NCI-H82 (cell line): ENCODE data around the gene GRB10.
"Not testable (repeated sequence)": the region's sequence is repeated elsewhere in the genome, so short reads cannot be mapped to it uniquely, and the experiment has no call there.

Experiments
- DNase-seq: peaks from one replicate; lab custom pipeline; 2025; lab: John Stamatoyannopoulos, UW

GRB10 gene

GRCh38 chr7:50580057-50580456 lies 202.6 kb downstream of the GRB10 start:
- no peak for DNase-seq

GRCh38 chr7:50578105-50578504 lies 204.6 kb downstream of the GRB10 start:
- DNase-seq, result peak; percentile 94

- no peak for DNase-seq
Observed at GRCh38 chr7:50577569-50577968, 205.1 kb downstream of the GRB10 start.

GRCh38 chr7:50576388-50576787 lies 206.3 kb downstream of the GRB10 start:
- not testable (repeated sequence) for DNase-seq

- no peak for DNase-seq
Observed at GRCh38 chr7:50567715-50568261, 214.9 kb downstream of the GRB10 start.

- DNase-seq, result no peak
Observed at GRCh38 chr7:50565977-50566376, 216.7 kb downstream of the GRB10 start.

- no peak for DNase-seq
Observed at GRCh38 chr7:50565559-50565916, 217.2 kb downstream of the GRB10 start.

GRCh38 chr7:50564640-50565558 lies 217.8 kb downstream of the GRB10 start, which contains the start of gene DDC:
Gene DDC, minus strand, starts transcription at chr7:50565405. Its CDS starts 21,320 bp downstream, at chr7:50544085.
- DNase-seq, result no peak

GRCh38 chr7:50564171-50564570 lies 218.5 kb downstream of the GRB10 start:
- no peak for DNase-seq

- peak; percentile 94 for DNase-seq
Observed at GRCh38 chr7:50562136-50562535, 220.6 kb downstream of the GRB10 start.

- DNase-seq, result peak; percentile 77
Observed at GRCh38 chr7:50560865-50561351, 221.8 kb downstream of the GRB10 start.

- DNase-seq, result no peak
Observed at GRCh38 chr7:50559881-50560280, 222.8 kb downstream of the GRB10 start.

- no peak for DNase-seq
Observed at GRCh38 chr7:50558294-50559053, 224.2 kb downstream of the GRB10 start.

GRCh38 chr7:50557099-50557498 lies 225.6 kb downstream of the GRB10 start:
- DNase-seq, result no peak

GRCh38 chr7:50556247-50556991 lies 226.3 kb downstream of the GRB10 start:
- no peak for DNase-seq

- no peak for DNase-seq
Observed at GRCh38 chr7:50555594-50556140, 227.0 kb downstream of the GRB10 start.

- peak; percentile 43 for DNase-seq
Observed at GRCh38 chr7:50554431-50555322, 228.0 kb downstream of the GRB10 start.

- no peak for DNase-seq
Observed at GRCh38 chr7:50553973-50554372, 228.7 kb downstream of the GRB10 start.

- no peak for DNase-seq
Observed at GRCh38 chr7:50552921-50553320, 229.8 kb downstream of the GRB10 start.

- DNase-seq, result peak; percentile 10
Observed at GRCh38 chr7:50552139-50552538, 230.6 kb downstream of the GRB10 start.
